NCI-H82 (cell line): Measurements from ENCODE around the gene CALML3.

Experiments
- DNase-seq: peaks from one replicate; lab custom pipeline; 2025; lab: John Stamatoyannopoulos, UW

The CALML3 gene

GRCh38 chr10:5527332-5528200, 2.8 kb downstream of the CALML3 start:
- DNase-seq, result no peak

- no peak for DNase-seq
These were observed 4.4 kb downstream of the CALML3 start for GRCh38 chr10:5528989-5529701.

- no peak for DNase-seq
These were observed 5.1 kb downstream of the CALML3 start for GRCh38 chr10:5529702-5530411.

- no peak for DNase-seq
These were observed 5.6 kb downstream of the CALML3 start for GRCh38 chr10:5530412-5530806.

- no peak for DNase-seq
These were observed 6.2 kb downstream of the CALML3 start for GRCh38 chr10:5530846-5531557.

GRCh38 chr10:5531558-5532306, 7.0 kb downstream of the CALML3 start:
- DNase-seq, result no peak

- DNase-seq, result no peak
These were observed 7.5 kb downstream of the CALML3 start for GRCh38 chr10:5532307-5532605.

- no peak for DNase-seq
These were observed 7.9 kb downstream of the CALML3 start for GRCh38 chr10:5532618-5533097.

GRCh38 chr10:5533098-5533731, 8.5 kb downstream of the CALML3 start:
- no peak for DNase-seq

GRCh38 chr10:5534051-5534821, 9.5 kb downstream of the CALML3 start:
- no peak for DNase-seq

- DNase-seq, result no peak
These were observed 10.4 kb downstream of the CALML3 start for GRCh38 chr10:5534880-5535856.

- no peak for DNase-seq
These were observed 11.8 kb downstream of the CALML3 start for GRCh38 chr10:5536486-5537081.

- DNase-seq, result no peak
These were observed 12.9 kb downstream of the CALML3 start for GRCh38 chr10:5537684-5538083.

GRCh38 chr10:5538446-5538845, 13.7 kb downstream of the CALML3 start:
- DNase-seq, result no peak

GRCh38 chr10:5538892-5539651, 14.3 kb downstream of the CALML3 start:
- no peak for DNase-seq

GRCh38 chr10:5540080-5540479, 15.3 kb downstream of the CALML3 start:
- no peak for DNase-seq

- DNase-seq, result no peak
These were observed 16.1 kb downstream of the CALML3 start for GRCh38 chr10:5540891-5541290.

GRCh38 chr10:5542100-5542499, 17.3 kb downstream of the CALML3 start:
- DNase-seq, result no peak
